GM18858 (cell line): ENCODE results near the gene NPHS1.

Experiments
- ATAC-seq: cut with Tn5 transposase; IDR thresholded peaks from one replicate; pipeline ENCODE4 v1.9.1; 2021; ENCODE audit not compliant: unreplicated experiment

Gene NPHS1

GRCh38 chr19:35789195-35789977 is 62.9 kb downstream of the NPHS1 start:
- ATAC-seq = no peak

- no peak for ATAC-seq
These were observed 63.9 kb downstream of the NPHS1 start for GRCh38 chr19:35788205-35788960.

GRCh38 chr19:35787227-35787799 is 65.0 kb downstream of the NPHS1 start:
- no peak for ATAC-seq

GRCh38 chr19:35786299-35787160 is 65.8 kb downstream of the NPHS1 start:
- ATAC-seq = no peak

- no peak for ATAC-seq
These were observed 67.0 kb downstream of the NPHS1 start for GRCh38 chr19:35785339-35785627.

GRCh38 chr19:35784503-35785338 is 67.6 kb downstream of the NPHS1 start:
- no peak for ATAC-seq

- ATAC-seq = no peak
These were observed 68.6 kb downstream of the NPHS1 start for GRCh38 chr19:35783469-35784434.

- no peak for ATAC-seq
These were observed 69.7 kb downstream of the NPHS1 start for GRCh38 chr19:35782589-35782988.

GRCh38 chr19:35781650-35782049 is 70.7 kb downstream of the NPHS1 start:
- ATAC-seq = no peak

- ATAC-seq = no peak
These were observed 71.6 kb downstream of the NPHS1 start for GRCh38 chr19:35780717-35781116.

GRCh38 chr19:35780058-35780457 is 72.2 kb downstream of the NPHS1 start:
- ATAC-seq = no peak

- ATAC-seq = no peak
These were observed 73.3 kb downstream of the NPHS1 start for GRCh38 chr19:35779033-35779432.

- no peak for ATAC-seq
These were observed 74.3 kb downstream of the NPHS1 start for GRCh38 chr19:35777961-35778360.

GRCh38 chr19:35777086-35777841 is 75.0 kb downstream of the NPHS1 start:
- no peak for ATAC-seq

- ATAC-seq = no peak
These were observed 76.1 kb downstream of the NPHS1 start for GRCh38 chr19:35776102-35776788.
